Endothelial cell of umbilical vein (primary cell): Measurements from ENCODE around the gene MRFAP1. TPM values are rescaled to one million over a fixed set of nuclear protein-coding genes. Genes with fewer than 3 reads are reported as not detected.

Experiments used
- BruUV-seq: library from RNA; stranded (reverse); fragments of 400-500 nt; replicated peaks from 2 replicates; lab custom pipeline; 2021; lab: Mats Ljungman, UMichigan
- CTCF ChIA-PET: fragments of 300-600, 350-600 bp; sonication (Branson Sonifier 250); formaldehyde crosslinking; loops from one replicate; lab custom pipeline; 2021; ENCODE audit warnings: antibody characterized with exemption, inconsistent platforms; lab: Charles Lee
- POLR2A ChIA-PET: fragments of 300-600, 350-600 bp; sonication (Branson Sonifier 250); formaldehyde crosslinking; loops from one replicate; lab custom pipeline; 2021; ENCODE audit warnings: antibody characterized with exemption, inconsistent platforms; lab: Charles Lee
- DNase-seq: peaks from one replicate; pipeline ENCODE4 v3.0.0-alpha.2; 2011; ENCODE audit warnings: low read depth, low spot score
- FAIRE-seq: peaks from 2 replicates; lab custom pipeline; 2011; peaks lifted over from hg19 to GRCh38; lab: Jason Lieb, UNC
- H2AFZ ChIP-seq: 2 replicates; pipeline ENCODE4 v1.6.0; 2012; ENCODE audit warnings: low read depth, low read length, control low read depth, inconsistent platforms
- H3K27ac ChIP-seq: 2 replicates; pipeline ENCODE4 v1.5.1; 2011; ENCODE audit warnings: low read depth, mild to moderate bottlenecking, control low read depth, low read length, moderate library complexity; ENCODE audit not compliant: insufficient read depth
- H3K27me3 ChIP-seq, 2 experiments: 2 replicates each; pipeline versions ENCODE4 v1.6.0 to v1.6.1; 2011; ENCODE audit warnings: low read length in 2 of 2, mixed read lengths in 1 of 2; ENCODE audit not compliant: control insufficient read depth in 2 of 2, insufficient read depth in 2 of 2
- H3K36me3 ChIP-seq, 2 experiments: 2 replicates in 1 of 2; 3 replicates in 1 of 2; pipeline ENCODE4 v1.5.1; 2011; ENCODE audit warnings: low read length in 2 of 2, mild to moderate bottlenecking in 1 of 2, moderate library complexity in 1 of 2; ENCODE audit not compliant: control insufficient read depth in 2 of 2, insufficient read depth in 2 of 2; ENCODE audit errors: extremely low read depth in 1 of 2
- H3K4me1 ChIP-seq: 3 replicates; pipeline ENCODE4 v1.5.1; 2011; ENCODE audit warnings: mild to moderate bottlenecking, low read length; ENCODE audit not compliant: control insufficient read depth, insufficient read depth; ENCODE audit errors: extremely low read depth
- H3K4me2 ChIP-seq: 2 replicates; pipeline ENCODE4 v1.6.1; 2011; ENCODE audit warnings: low read length, control low read depth, mixed read lengths; ENCODE audit not compliant: insufficient read depth
- H3K4me3 ChIP-seq, 3 experiments: fragments of 200-600 bp in 1 of 3; sonication (generic), shearing (Covaris generic) in 1 of 3; replicated peaks in 1 of 3; 2 replicates each; pipeline ENCODE4 v1.5.1; 2011 to 2016; ENCODE audit warnings: control low read depth in 3 of 3, low read length in 3 of 3, mild to moderate bottlenecking in 2 of 3, inconsistent platforms in 1 of 3, low read depth in 1 of 3, moderate library complexity in 1 of 3; ENCODE audit not compliant: insufficient read depth in 1 of 3
- H3K79me2 ChIP-seq: 2 replicates; pipeline ENCODE4 v1.6.0; 2012; ENCODE audit warnings: low read length, inconsistent platforms; ENCODE audit not compliant: control insufficient read depth, insufficient read depth
- H3K9ac ChIP-seq: replicated peaks from 2 replicates; pipeline ENCODE3; 2011; ENCODE audit warnings: low read length, control low read depth; ENCODE audit not compliant: insufficient read depth; ENCODE audit errors: extremely low read depth
- H3K9me1 ChIP-seq: replicated peaks from 3 replicates; pipeline ENCODE4 v1.6.0; 2011; ENCODE audit warnings: mild to moderate bottlenecking, low read length; ENCODE audit not compliant: control insufficient read depth, insufficient read depth; ENCODE audit errors: extremely low read depth
- H3K9me3 ChIP-seq: replicated peaks from 2 replicates; pipeline ENCODE4 v1.5.1; 2012; ENCODE audit warnings: low read length, inconsistent platforms; ENCODE audit not compliant: control insufficient read depth, insufficient read depth
- H4K20me1 ChIP-seq: replicated peaks from 2 replicates; pipeline ENCODE3; 2011; ENCODE audit warnings: mild to moderate bottlenecking, low read length; ENCODE audit not compliant: control insufficient read depth, insufficient read depth; ENCODE audit errors: extremely low read depth
- CTCF ChIP-seq, 2 donors: IDR thresholded peaks; 1 replicate in 1 of 2; 2 replicates in 1 of 2; pipeline ENCODE4 v1.5.1; 2011; ENCODE audit warnings: low read length in 2 of 2, mild to moderate bottlenecking in 2 of 2, moderate library complexity in 2 of 2, control low read depth in 1 of 2, inconsistent platforms in 1 of 2, low read depth in 1 of 2; ENCODE audit not compliant: insufficient read depth in 1 of 2; ENCODE audit errors: extremely low read depth in 1 of 2
- EZH2 ChIP-seq: IDR thresholded peaks from 2 replicates; pipeline ENCODE4 v1.6.1; 2012; ENCODE audit warnings: borderline replicate concordance, low read depth, mild to moderate bottlenecking, moderate library complexity, low read length, inconsistent platforms; ENCODE audit not compliant: severe bottlenecking
- FOS ChIP-seq: IDR thresholded peaks from 2 replicates; pipeline ENCODE4 v1.6.1; 2011; ENCODE audit warnings: mild to moderate bottlenecking, low read length, moderate library complexity, borderline replicate concordance; ENCODE audit not compliant: insufficient read depth
- GATA2 ChIP-seq: IDR thresholded peaks from 2 replicates; pipeline ENCODE4 v1.7.0; 2011; ENCODE audit warnings: low read depth, mild to moderate bottlenecking, moderate library complexity, mixed read lengths, low read length; ENCODE audit not compliant: insufficient read length, insufficient read depth
- JUN ChIP-seq: IDR thresholded peaks from 2 replicates; pipeline ENCODE4 v1.6.1; 2011; ENCODE audit warnings: borderline replicate concordance, low read depth; ENCODE audit not compliant: insufficient read length, insufficient read depth
- POLR2A ChIP-seq: IDR thresholded peaks from 2 replicates; pipeline ENCODE4 v1.6.1; 2012; ENCODE audit warnings: low read depth, mild to moderate bottlenecking, control low read depth, low read length
- POLR2AphosphoS5 ChIP-seq: IDR thresholded peaks from 2 replicates; pipeline ENCODE4 v1.6.1; 2012; ENCODE audit warnings: low read depth, mild to moderate bottlenecking, control low read depth, low read length, moderate library complexity; ENCODE audit not compliant: insufficient read depth
- dilution Hi-C: fragments of 300-500 bp; cut with MboI; formaldehyde crosslinking; loops from one replicate; pipeline ENCODE4 v1.15.0; 2019; ENCODE audit warnings: low sequenced_read_pairs; ENCODE audit not compliant: extremely low pct_ligation_motif_present
- intact Hi-C: fragments of 100-400 bp; cut with micrococcal nuclease; formaldehyde crosslinking; loops from one replicate; pipeline ENCODE4 v1.10.0; 2022
- polyA plus RNA-seq, 4 experiments: library from polyadenylated mRNA; depleted of rRNA in 3 of 4; stranded (reverse) in 3 of 4; unstranded in 1 of 4; fragments of >200 nt; gene quantifications; 2 replicates each; pipeline versions ENCODE4 v1.2.1 to v1.2.3, GENCODE V29; 2011 to 2012; ENCODE audit warnings: missing spikeins in 1 of 4
- total RNA-seq: library from RNA; stranded (reverse); gene quantifications from 2 replicates; pipeline ENCODE4 v1.2.3, GENCODE V29; 2021

MRFAP1 gene
- total and polyA plus RNA-seq, 2 donors (not counting 3 experiments of a cell fraction or from before 2014, with no cell fraction given): 170 to 317 TPM

DNA sequence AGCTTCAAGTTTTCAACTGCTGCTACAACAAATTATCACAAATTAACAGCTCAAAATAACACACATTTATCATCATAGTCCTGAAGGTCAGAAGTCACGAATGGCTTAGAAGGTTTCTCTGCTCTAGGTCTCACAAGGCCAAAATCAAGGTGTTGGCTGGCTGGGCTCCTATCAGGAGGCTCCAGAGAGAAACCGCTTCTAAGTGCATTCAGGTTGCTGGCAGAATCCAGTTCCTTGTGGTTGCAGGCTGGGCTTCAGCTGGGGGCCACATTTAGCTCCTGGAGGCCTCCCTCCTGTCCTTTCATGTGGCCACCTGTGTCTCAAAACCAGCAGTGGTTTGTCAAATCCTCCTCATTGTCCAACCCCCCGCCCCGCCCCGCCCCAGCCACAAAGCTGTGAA is 15.4 kb downstream of the MRFAP1 start:
- no peak for DNase-seq
- Histone ChIP-seq H3K4me3 (no peak overlapping the region), H3K79me2 (no peaks in the 10 kb centered on the region), H3K4me1 (peaks cover 2% of the 10 kb centered on the region), H3K4me2 (no peak overlapping the region), H4K20me1 (no peaks in the 10 kb centered on the region), H3K9me3 (no peaks in the 10 kb centered on the region), H3K9me1 (no peaks in the 10 kb centered on the region), H2AFZ (no peak overlapping the region), H3K9ac (no peak overlapping the region), H3K27ac (no peak overlapping the region), H3K36me3 (no peaks in the 10 kb centered on the region), H3K27me3 (peaks cover under 1 to 16% of the 10 kb centered on the region in 2 experiments)
- intact Hi-C loops: no loop called here
- FAIRE-seq: no peak
- TF ChIP-seq POLR2A (no peak), EZH2 (no peak), FOS (no peak), CTCF (IDR thresholded peaks at IDR 0.05; ENCODE audit: extremely low read depth in 1 of 2, insufficient read depth in 1 of 2, low read depth in 1 of 2, low read length in 2 of 2) (no peak), POLR2AphosphoS5 (no peak), JUN (no peak), GATA2 (no peak)
- POLR2A ChIA-PET: no interaction called here
- BruUV-seq: no TSS peak
- CTCF ChIA-PET: interaction anchor here (0.6 to 1.5 kb wide), 2 partner anchors 14 to 107 kb away, joined by 3 to 4 read pairs; no protein-coding TSS in a partner anchor
- dilution Hi-C loops: no loop called here
